GM23338 (cell line): ENCODE data around the gene HMCN2. TPM values are rescaled to one million over a fixed set of nuclear protein-coding genes. Genes with fewer than 3 reads are reported as not detected.

Experiments used
- ATAC-seq: fragments of 200-7000 bp; cut with Tn5 transposase; 3 replicates; pipeline ENCODE4 v1.9.1; 2020
- DNase-seq: peaks from one replicate; pipeline ENCODE4 v3.0.0-alpha.2; 2015; ENCODE audit warnings: low spot score
- H2AFZ ChIP-seq: fragments of 200-600 bp; sonication (generic); 2 replicates; pipeline ENCODE4 v1.8.0; 2016; ENCODE audit warnings: antibody characterized with exemption, mild to moderate bottlenecking, moderate library complexity
- H3F3A ChIP-seq: fragments of 200-600 bp; sonication (generic); replicated peaks from 2 replicates; pipeline ENCODE4 v1.8.0; 2017; ENCODE audit warnings: antibody characterized with exemption, mixed run types, low read depth
- H3K27ac ChIP-seq: fragments of 200-600 bp; sonication (generic); 2 replicates; pipeline ENCODE4 v1.6.1; 2016; ENCODE audit warnings: low read depth
- H3K27me3 ChIP-seq: fragments of 200-600 bp; sonication (generic); 2 replicates; pipeline ENCODE4 v1.8.0; 2016; ENCODE audit warnings: mild to moderate bottlenecking, mixed run types, moderate library complexity; ENCODE audit not compliant: insufficient read depth
- H3K36me3 ChIP-seq: fragments of 200-600 bp; sonication (generic); 2 replicates; pipeline ENCODE4 v1.8.0; 2016; ENCODE audit warnings: mild to moderate bottlenecking; ENCODE audit not compliant: insufficient read depth
- H3K4me1 ChIP-seq: fragments of 200-600 bp; sonication (generic); 2 replicates; pipeline ENCODE4 v1.8.0; 2016; ENCODE audit warnings: mild to moderate bottlenecking, moderate library complexity; ENCODE audit not compliant: insufficient read depth
- H3K4me2 ChIP-seq: fragments of 200-600 bp; sonication (generic); 2 replicates; pipeline ENCODE4 v1.7.1; 2017; ENCODE audit warnings: mixed run types
- H3K4me3 ChIP-seq: fragments of 200-600 bp; sonication (generic); 2 replicates; pipeline ENCODE4 v1.6.1; 2016; ENCODE audit warnings: mixed run types
- H3K79me2 ChIP-seq: fragments of 200-600 bp; sonication (generic); replicated peaks from 2 replicates; pipeline ENCODE4 v1.8.0; 2017; ENCODE audit warnings: mild to moderate bottlenecking; ENCODE audit not compliant: insufficient read depth
- H3K9me2 ChIP-seq: fragments of 200-600 bp; sonication (generic); 2 replicates; pipeline ENCODE4 v1.8.0; 2017; ENCODE audit not compliant: insufficient read depth
- H4K20me1 ChIP-seq: fragments of 200-600 bp; sonication (generic); replicated peaks from 2 replicates; pipeline ENCODE4 v1.8.0; 2017; ENCODE audit warnings: mild to moderate bottlenecking; ENCODE audit not compliant: insufficient read depth
- H3K27ac Mint-ChIP-seq: 2 replicates; pipeline ENCODE4 v1.8.0; 2020; ENCODE audit warnings: inconsistent platforms, mild to moderate bottlenecking, moderate library complexity, mixed read lengths
- H3K27me3 Mint-ChIP-seq: 3 replicates; pipeline ENCODE4 v1.8.0; 2022; ENCODE audit warnings: low read depth, mild to moderate bottlenecking, moderate library complexity, mixed read lengths, inconsistent platforms; ENCODE audit not compliant: insufficient read depth, poor library complexity
- H3K36me3 Mint-ChIP-seq: 3 replicates; pipeline ENCODE4 v1.8.0; 2021; ENCODE audit warnings: low read depth, mild to moderate bottlenecking, inconsistent platforms, moderate library complexity, mixed read lengths
- H3K4me1 Mint-ChIP-seq: 3 replicates; pipeline ENCODE4 v1.8.0; 2020; ENCODE audit warnings: mild to moderate bottlenecking, inconsistent platforms, mixed read lengths
- H3K4me3 Mint-ChIP-seq: 3 replicates; pipeline ENCODE4 v1.8.0; 2021; ENCODE audit warnings: moderate library complexity, mild to moderate bottlenecking, inconsistent platforms, mixed read lengths
- H3K9me3 Mint-ChIP-seq: 3 replicates; pipeline ENCODE4 v1.8.0; 2020; ENCODE audit warnings: moderate library complexity, mild to moderate bottlenecking, inconsistent platforms, mixed read lengths
- CTCF ChIP-seq, 2 experiments: fragments of 200-600 bp in 1 of 2; sonication (generic) in 1 of 2; conservative IDR thresholded peaks; 2 replicates each; pipeline versions ENCODE4 v1.5.1 to v1.6.1; 2016 to 2017; ENCODE audit warnings: antibody characterized with exemption in 2 of 2, low read depth in 2 of 2, mild to moderate bottlenecking in 2 of 2, moderate library complexity in 1 of 2
- ETS1 ChIP-seq: IDR thresholded peaks from 2 replicates; pipeline ENCODE4 v1.6.1; 2016; ENCODE audit warnings: antibody characterized with exemption
- EZH2 ChIP-seq: fragments of 200-600 bp; sonication (generic); IDR thresholded peaks from one replicate; pipeline ENCODE4 v1.8.0; 2017; ENCODE audit warnings: antibody characterized with exemption, mild to moderate bottlenecking, low read depth; ENCODE audit not compliant: unreplicated experiment
- JUNB ChIP-seq: IDR thresholded peaks from one replicate; pipeline ENCODE4 v1.6.1; 2016; ENCODE audit warnings: antibody characterized with exemption; ENCODE audit not compliant: unreplicated experiment
- NANOG ChIP-seq: IDR thresholded peaks from 2 replicates; pipeline ENCODE4 v1.6.1; 2016; ENCODE audit warnings: antibody characterized with exemption, borderline replicate concordance
- POLR2AphosphoS5 ChIP-seq: IDR thresholded peaks from 2 replicates; pipeline ENCODE4 v1.6.1; 2016; ENCODE audit warnings: antibody characterized with exemption, low read depth
- STAT1 ChIP-seq: IDR thresholded peaks from one replicate; pipeline ENCODE4 v1.6.1; 2016; ENCODE audit warnings: antibody characterized with exemption; ENCODE audit not compliant: unreplicated experiment
- ZNF114 ChIP-seq: fragments of 250-450 bp; sonication (Bioruptor Pico); IDR thresholded peaks from 2 replicates; pipeline ENCODE4 v1.5.0; 2020; ENCODE audit warnings: mild to moderate bottlenecking, moderate library complexity
- polyA plus RNA-seq: library from polyadenylated mRNA; unstranded; fragments of >200 nt; fragmentation: Nextera tagmentation; extraction: Ambion mirVana; gene quantifications from 2 replicates; pipeline ENCODE4 v1.2.1, GENCODE V29; 2016
- total RNA-seq: library from RNA; depleted of rRNA; stranded (reverse); fragments of >200 nt; shearing (Covaris generic); gene quantifications from 2 replicates; pipeline ENCODE4 v1.2.3, GENCODE V29; 2014
- TF ChIP-seq, protein P1 (sequence below): fragments of 250-450 bp; sonication (Bioruptor Pico); IDR thresholded peaks from 2 replicates; pipeline ENCODE4 v1.5.0; 2020; ENCODE audit warnings: mild to moderate bottlenecking, moderate library complexity

Gene HMCN2
- total and polyA plus RNA-seq, 2 experiments from 2014 or later = 1.3 to 4.7 TPM

DNA sequence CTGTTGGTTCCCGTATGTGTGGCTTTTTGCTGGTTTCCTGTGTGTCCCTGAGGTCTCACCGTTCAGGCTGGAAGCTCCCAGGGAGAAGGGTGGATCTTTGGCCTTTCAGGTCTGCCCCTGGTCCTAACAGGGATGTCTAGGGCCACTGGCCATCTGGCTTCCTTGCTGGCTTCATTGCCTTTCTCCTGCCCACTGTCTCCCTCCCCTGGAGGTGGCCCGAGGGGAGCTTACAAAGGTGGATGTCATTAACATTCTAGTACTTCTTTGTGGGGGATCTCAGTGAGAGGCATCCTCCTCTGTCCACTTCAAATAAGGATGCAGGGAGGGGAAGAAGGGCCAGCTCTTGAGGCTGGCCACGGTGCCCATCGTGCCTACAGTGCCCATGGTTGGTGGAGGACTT is 35.2 kb downstream of the HMCN2 start:
- H3K27me3 ChIP-seq = no peaks in the 10 kb centered on the region
- Mint-ChIP-seq H3K4me1 (peaks cover 9% of the 10 kb centered on the region), H3K4me3 (no peak overlapping the region), H3K27ac (no peak overlapping the region), H3K27me3 (peaks cover 8% of the 10 kb centered on the region), H3K9me3 (no peaks in the 10 kb centered on the region), H3K36me3 (peaks cover 16% of the 10 kb centered on the region)
- no peaks in the 10 kb centered on the region; the same call in 1 of the 2 replicates for H3K9me2 ChIP-seq
- no peak overlapping the region for H3K4me2 ChIP-seq
- H3K36me3 ChIP-seq = no peaks in the 10 kb centered on the region
- H4K20me1 ChIP-seq = no peaks in the 10 kb centered on the region; the same call in 1 of the 2 replicates
- no peak for DNase-seq
- no peak overlapping the region for H3K27ac ChIP-seq
- no peaks in the 10 kb centered on the region for H3K4me1 ChIP-seq
- H3F3A ChIP-seq = no peaks in the 10 kb centered on the region
- H3K4me3 ChIP-seq = no peak overlapping the region
- H3K79me2 ChIP-seq = no peaks in the 10 kb centered on the region
- no peak for ATAC-seq
- TF ChIP-seq NANOG (no peak), JUNB (no peak), STAT1 (no peak)
- TF ChIP-seq, protein P1, sequence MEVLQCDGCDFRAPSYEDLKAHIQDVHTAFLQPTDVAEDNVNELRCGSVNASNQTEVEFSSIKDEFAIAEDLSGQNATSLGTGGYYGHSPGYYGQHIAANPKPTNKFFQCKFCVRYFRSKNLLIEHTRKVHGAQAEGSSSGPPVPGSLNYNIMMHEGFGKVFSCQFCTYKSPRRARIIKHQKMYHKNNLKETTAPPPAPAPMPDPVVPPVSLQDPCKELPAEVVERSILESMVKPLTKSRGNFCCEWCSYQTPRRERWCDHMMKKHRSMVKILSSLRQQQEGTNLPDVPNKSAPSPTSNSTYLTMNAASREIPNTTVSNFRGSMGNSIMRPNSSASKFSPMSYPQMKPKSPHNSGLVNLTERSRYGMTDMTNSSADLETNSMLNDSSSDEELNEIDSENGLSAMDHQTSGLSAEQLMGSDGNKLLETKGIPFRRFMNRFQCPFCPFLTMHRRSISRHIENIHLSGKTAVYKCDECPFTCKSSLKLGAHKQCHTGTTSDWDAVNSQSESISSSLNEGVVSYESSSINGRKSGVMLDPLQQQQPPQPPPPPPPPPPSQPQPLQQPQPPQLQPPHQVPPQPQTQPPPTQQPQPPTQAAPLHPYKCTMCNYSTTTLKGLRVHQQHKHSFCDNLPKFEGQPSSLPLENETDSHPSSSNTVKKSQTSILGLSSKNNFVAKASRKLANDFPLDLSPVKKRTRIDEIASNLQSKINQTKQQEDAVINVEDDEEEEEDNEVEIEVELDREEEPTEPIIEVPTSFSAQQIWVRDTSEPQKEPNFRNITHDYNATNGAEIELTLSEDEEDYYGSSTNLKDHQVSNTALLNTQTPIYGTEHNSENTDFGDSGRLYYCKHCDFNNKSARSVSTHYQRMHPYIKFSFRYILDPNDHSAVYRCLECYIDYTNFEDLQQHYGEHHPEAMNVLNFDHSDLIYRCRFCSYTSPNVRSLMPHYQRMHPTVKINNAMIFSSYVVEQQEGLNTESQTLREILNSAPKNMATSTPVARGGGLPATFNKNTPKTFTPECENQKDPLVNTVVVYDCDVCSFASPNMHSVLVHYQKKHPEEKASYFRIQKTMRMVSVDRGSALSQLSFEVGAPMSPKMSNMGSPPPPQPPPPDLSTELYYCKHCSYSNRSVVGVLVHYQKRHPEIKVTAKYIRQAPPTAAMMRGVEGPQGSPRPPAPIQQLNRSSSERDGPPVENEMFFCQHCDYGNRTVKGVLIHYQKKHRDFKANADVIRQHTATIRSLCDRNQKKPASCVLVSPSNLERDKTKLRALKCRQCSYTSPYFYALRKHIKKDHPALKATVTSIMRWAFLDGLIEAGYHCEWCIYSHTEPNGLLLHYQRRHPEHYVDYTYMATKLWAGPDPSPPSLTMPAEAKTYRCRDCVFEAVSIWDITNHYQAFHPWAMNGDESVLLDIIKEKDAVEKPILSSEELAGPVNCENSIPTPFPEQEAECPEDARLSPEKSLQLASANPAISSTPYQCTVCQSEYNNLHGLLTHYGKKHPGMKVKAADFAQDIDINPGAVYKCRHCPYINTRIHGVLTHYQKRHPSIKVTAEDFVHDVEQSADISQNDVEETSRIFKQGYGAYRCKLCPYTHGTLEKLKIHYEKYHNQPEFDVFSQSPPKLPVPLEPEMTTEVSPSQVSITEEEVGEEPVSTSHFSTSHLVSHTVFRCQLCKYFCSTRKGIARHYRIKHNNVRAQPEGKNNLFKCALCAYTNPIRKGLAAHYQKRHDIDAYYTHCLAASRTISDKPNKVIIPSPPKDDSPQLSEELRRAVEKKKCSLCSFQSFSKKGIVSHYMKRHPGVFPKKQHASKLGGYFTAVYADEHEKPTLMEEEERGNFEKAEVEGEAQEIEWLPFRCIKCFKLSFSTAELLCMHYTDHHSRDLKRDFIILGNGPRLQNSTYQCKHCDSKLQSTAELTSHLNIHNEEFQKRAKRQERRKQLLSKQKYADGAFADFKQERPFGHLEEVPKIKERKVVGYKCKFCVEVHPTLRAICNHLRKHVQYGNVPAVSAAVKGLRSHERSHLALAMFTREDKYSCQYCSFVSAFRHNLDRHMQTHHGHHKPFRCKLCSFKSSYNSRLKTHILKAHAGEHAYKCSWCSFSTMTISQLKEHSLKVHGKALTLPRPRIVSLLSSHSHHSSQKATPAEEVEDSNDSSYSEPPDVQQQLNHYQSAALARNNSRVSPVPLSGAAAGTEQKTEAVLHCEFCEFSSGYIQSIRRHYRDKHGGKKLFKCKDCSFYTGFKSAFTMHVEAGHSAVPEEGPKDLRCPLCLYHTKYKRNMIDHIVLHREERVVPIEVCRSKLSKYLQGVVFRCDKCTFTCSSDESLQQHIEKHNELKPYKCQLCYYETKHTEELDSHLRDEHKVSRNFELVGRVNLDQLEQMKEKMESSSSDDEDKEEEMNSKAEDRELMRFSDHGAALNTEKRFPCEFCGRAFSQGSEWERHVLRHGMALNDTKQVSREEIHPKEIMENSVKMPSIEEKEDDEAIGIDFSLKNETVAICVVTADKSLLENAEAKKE = no peak
- no peak overlapping the region for H2AFZ ChIP-seq

DNA sequence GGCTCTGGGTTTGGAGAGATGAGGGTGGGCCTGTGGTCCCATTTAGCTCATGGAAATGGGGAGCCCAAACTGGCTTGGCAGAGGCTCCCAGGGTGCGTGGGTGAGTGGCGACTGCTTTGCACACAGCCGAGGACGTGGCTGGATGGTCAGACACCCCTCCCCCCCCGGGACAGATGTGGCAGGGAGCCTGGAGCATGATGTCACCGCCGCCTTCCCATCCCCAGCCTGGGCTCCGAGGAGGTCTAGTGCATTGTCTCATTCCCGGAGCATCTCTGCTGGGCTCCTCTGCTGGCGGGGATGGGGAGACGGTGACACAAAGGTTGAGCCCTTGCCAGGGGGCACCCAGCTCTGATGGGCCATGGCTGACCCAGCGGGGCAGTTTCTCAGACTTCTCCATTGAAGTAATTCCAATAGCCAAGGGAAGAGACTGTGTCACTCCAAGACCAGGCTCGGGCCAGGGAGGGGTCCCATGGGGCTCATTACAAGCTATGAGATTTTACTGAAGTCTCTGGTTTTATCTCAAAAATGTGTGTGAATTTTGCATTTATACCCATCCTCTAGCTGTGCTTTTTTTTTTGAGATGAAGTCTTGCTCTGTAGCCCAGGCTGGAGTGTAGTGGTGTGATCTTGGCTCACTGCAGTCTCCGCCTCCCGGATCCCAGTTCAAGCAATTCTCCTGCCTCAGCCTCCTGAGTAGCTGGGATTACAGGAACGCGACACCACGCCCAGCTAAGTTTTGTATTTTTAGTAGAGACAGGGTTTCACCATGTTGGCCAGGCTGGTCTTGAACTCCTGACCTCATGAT is 36.1 kb downstream of the HMCN2 start:
- DNase-seq (no peak), ATAC-seq (no peak)
- H3K27me3 Mint-ChIP-seq = peaks cover 7% of the 10 kb centered on the region
- H3K36me3 Mint-ChIP-seq = peaks cover 16% of the 10 kb centered on the region
- no peaks in the 10 kb centered on the region for H3K36me3 ChIP-seq
- peaks cover 4% of the 10 kb centered on the region for H3K4me1 Mint-ChIP-seq
- no peaks in the 10 kb centered on the region for H3K4me1 ChIP-seq
- no peak overlapping the region for H3K4me3 ChIP-seq
- no peaks in the 10 kb centered on the region for H3F3A ChIP-seq
- H3K4me2 ChIP-seq = no peak overlapping the region
- H4K20me1 ChIP-seq = no peaks in the 10 kb centered on the region; the same call in 1 of the 2 replicates
- no peaks in the 10 kb centered on the region; the same call in 1 of the 2 replicates for H3K9me2 ChIP-seq
- no peak overlapping the region for H3K27ac ChIP-seq
- H3K79me2 ChIP-seq = no peaks in the 10 kb centered on the region
- H2AFZ ChIP-seq = no peak overlapping the region
- no peak overlapping the region for H3K4me3 Mint-ChIP-seq
- H3K27ac Mint-ChIP-seq = no peak overlapping the region
- H3K9me3 Mint-ChIP-seq = no peaks in the 10 kb centered on the region
- H3K27me3 ChIP-seq = no peaks in the 10 kb centered on the region
- TF ChIP-seq EZH2 (no peak), POLR2AphosphoS5 (no peak), STAT1 (no peak), CTCF (conservative IDR thresholded peaks at IDR 0.05; ENCODE audit: low read depth in 2 of 2) (no peak), ZNF114 (CRISPR knock-in tag) (no peak), ETS1 (no peak)
